ENCODE results near the gene UVRAG.

Gene UVRAG

DNA sequence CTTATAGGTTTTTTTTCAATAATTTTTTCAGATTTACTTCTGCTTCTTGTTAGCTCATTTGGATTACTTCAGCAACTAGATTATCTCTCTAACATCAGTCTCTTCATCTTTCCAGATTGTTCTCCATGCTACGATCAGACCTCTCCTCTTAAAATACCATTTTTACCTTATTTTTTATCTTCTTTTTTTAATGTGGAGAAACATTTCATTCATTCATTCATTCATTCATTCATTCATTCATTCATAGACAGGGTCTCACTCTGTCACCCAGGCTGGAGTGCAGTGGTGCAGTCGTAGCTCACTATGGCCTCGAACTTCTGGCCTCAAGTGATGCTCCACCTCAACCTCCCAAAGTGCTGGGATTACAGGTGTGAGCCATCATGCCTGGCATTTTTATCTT, 189.4 kb downstream of the UVRAG start:
- TF ChIP-seq, protein P1, sequence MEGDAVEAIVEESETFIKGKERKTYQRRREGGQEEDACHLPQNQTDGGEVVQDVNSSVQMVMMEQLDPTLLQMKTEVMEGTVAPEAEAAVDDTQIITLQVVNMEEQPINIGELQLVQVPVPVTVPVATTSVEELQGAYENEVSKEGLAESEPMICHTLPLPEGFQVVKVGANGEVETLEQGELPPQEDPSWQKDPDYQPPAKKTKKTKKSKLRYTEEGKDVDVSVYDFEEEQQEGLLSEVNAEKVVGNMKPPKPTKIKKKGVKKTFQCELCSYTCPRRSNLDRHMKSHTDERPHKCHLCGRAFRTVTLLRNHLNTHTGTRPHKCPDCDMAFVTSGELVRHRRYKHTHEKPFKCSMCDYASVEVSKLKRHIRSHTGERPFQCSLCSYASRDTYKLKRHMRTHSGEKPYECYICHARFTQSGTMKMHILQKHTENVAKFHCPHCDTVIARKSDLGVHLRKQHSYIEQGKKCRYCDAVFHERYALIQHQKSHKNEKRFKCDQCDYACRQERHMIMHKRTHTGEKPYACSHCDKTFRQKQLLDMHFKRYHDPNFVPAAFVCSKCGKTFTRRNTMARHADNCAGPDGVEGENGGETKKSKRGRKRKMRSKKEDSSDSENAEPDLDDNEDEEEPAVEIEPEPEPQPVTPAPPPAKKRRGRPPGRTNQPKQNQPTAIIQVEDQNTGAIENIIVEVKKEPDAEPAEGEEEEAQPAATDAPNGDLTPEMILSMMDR (IDR thresholded peaks at IDR 0.05; ENCODE audit: extremely low read depth, insufficient read depth, missing control alignments): no peak
- no peak for DNase-seq (ENCODE audit: low spot score)
- in situ Hi-C loops (cut with MboI; ENCODE audit: low pct_unique_long_range_greater_than_20kb, low sequenced_read_pairs, unreplicated experiment): no loop called here

DNA sequence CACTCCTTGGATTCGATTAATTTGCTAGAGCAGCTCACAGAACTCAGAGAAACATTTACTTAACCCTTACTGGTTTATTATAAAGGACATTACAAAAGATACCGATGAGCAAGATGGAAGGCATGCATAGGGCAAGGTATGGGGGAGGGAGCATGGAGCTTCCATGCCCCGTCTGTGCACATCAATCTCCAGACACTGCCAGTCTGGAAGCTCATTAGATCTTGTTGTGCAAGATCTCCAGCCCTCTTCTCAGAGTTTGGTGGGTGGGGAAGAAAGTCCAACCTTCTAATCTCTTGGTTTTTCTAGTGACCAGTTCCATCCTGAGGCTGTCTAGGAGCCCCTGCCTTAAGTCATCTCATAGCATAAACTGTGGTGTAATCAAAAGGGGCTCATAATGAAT, 190.7 kb downstream of the UVRAG start:
- TF ChIP-seq, protein P1 (IDR thresholded peaks at IDR 0.05; ENCODE audit: extremely low read depth, insufficient read depth, missing control alignments): no peak
- DNase-seq (ENCODE audit: low spot score): no peak
- in situ Hi-C loops (cut with MboI; ENCODE audit: low pct_unique_long_range_greater_than_20kb, low sequenced_read_pairs, unreplicated experiment): no loop called here

DNA sequence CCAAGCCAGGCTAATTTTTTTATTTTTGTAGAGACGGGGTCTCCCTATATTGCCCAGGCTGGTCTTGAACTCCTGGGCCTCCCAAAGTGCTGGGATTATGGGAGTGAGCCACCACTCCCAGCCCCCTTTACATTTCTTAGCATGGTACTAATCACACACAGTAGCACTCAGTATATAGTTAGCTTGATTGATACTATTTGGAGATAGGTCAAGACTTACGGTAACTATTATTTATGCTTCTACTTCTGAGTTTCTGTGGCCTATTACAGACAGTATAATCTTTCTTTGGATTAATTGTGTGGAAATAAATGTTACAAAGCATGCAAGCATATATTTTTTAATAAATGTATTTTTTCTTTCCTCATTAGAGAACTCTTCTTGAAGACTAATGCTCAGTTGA, 192.2 kb downstream of the UVRAG start:
- in situ Hi-C loops (cut with MboI; ENCODE audit: low pct_unique_long_range_greater_than_20kb, low sequenced_read_pairs, unreplicated experiment): no loop called here
- TF ChIP-seq, protein P1 (IDR thresholded peaks at IDR 0.05; ENCODE audit: extremely low read depth, insufficient read depth, missing control alignments): no peak
- DNase-seq (ENCODE audit: low spot score): no peak

DNA sequence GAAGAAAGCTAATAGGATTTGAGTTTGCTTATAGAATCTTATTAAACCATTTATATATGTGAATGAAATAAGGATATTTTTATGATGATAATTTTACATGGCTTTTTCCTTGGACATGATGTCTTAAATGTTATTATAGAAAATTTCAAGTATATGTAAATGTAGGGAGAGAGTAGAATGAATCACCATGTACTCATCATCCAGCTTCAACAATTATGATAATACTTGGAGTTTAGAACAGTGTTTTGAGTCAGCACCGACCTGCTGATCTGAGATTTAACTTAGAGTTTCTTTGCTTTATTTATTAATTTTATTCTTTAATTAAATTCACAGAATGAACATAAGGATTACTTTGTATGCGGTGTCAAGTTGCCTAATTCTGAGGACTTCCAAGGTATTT, 193.5 kb downstream of the UVRAG start:
- no peak for DNase-seq (ENCODE audit: low spot score)
- in situ Hi-C loops (cut with MboI; ENCODE audit: low pct_unique_long_range_greater_than_20kb, low sequenced_read_pairs, unreplicated experiment): no loop called here
- TF ChIP-seq, protein P1 (IDR thresholded peaks at IDR 0.05; ENCODE audit: extremely low read depth, insufficient read depth, missing control alignments): no peak

DNA sequence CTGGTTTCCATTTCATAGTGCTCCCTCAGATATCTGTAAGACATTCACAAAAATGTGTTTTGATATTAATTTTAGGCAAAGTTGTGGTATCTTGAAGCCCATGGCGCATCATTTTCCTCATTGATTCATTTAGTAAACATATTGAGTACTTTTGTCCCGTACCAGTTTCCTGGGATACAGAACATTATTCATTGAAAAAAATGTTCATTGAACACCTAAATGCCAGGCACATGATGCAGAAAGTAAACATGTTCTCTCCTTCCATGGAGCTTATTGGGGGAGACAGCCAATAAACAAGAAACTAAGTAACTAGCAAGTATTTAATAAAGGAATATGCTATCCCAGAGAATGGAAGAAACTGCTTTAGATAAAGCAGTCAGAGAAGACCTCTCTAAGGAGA, 195.0 kb downstream of the UVRAG start:
- in situ Hi-C loops (cut with MboI; ENCODE audit: low pct_unique_long_range_greater_than_20kb, low sequenced_read_pairs, unreplicated experiment): no loop called here
- TF ChIP-seq, protein P1 (IDR thresholded peaks at IDR 0.05; ENCODE audit: extremely low read depth, insufficient read depth, missing control alignments): no peak
- no peak for DNase-seq (ENCODE audit: low spot score)

DNA sequence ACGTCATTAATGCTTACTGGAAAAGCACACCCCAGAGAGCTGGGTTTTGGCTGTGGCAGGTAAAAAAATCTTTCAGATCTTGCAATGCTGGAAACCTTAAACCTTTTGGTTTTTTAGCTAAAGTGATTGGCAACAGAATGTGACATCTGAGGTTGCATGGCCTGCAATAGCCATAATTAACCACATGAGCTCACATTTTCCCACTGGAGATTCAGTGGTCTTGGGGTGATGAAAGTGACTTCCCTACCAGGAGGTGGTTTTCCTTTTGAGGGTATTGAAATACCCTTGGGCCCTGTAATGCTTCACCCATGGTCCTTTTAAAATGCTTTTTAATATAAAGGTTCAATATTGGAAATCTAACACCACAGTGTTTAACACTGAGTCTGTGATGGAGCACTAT, 198.5 kb downstream of the UVRAG start:
- DNase-seq (ENCODE audit: low spot score): no peak
- in situ Hi-C loops (cut with MboI; ENCODE audit: low pct_unique_long_range_greater_than_20kb, low sequenced_read_pairs, unreplicated experiment): no loop called here
- TF ChIP-seq, protein P1 (IDR thresholded peaks at IDR 0.05; ENCODE audit: extremely low read depth, insufficient read depth, missing control alignments): no peak
